ENCODE data around the gene PTPN3.

DNA sequence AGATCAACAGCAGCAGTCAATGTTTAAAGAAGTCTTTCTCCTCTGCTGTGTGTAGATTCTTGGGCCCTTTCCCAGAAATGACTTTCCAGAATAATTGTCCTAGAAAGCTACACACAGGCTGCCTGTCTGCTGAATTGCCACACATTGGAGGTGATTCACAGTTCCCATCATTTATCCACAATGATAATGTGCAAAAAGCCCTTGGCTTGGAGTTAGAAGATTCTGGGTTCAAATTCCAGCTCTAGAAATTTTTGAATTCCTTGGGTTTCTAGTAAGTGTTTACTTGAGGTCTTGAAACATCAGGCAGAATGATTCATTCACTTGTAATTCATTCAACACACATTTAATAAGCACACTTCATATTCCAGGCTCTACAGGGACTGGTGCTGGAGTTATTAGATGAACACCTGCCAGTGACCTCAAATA lies 148.7 kb downstream of the PTPN3 start:
- TF ChIP-seq EZH2 (IDR thresholded peaks at IDR 0.05) (no peak), POLR2AphosphoS5 (IDR thresholded peaks at IDR 0.05; ENCODE audit: borderline replicate concordance, low read depth, low read length) (no peak), FOXP2 (optimal IDR thresholded peaks at IDR 0.05; ENCODE audit: control extremely low read depth, extremely low read length, insufficient read depth) (no peak)

Measured in SK-N-MC (cell line).